ENCODE results near the gene TKT. TPM values are rescaled to one million over a fixed set of nuclear protein-coding genes. Genes with fewer than 3 reads are reported as not detected.

Gene TKT
- total RNA-seq, 1 experiment from 2014 or later, result 634 TPM

GRCh38 chr3:53248161-53248560, 7.7 kb downstream of the TKT start:
- ChIA-PET POLR2A (interaction anchor here (0.9 kb wide), 1 partner anchor 10 kb away, joined by 5 read pairs; no protein-coding TSS in a partner anchor), CTCF (no interaction called here), RAD21 (ENCODE audit: low non-redundant PET in 1 of 2, low total read pairs in 2 of 2, uncharacterized antibody in 2 of 2, unreplicated experiment in 2 of 2) (no interaction called here)
- Histone ChIP-seq H2AFZ (ENCODE audit: low read depth, low read length, poor library complexity, severe bottlenecking) (no peak overlapping the region), H3K4me3 (replicated peaks in 1 of 2; ENCODE audit: low read depth in 1 of 2, low read length in 2 of 2) (no peak overlapping the region), H3K27me3 (ENCODE audit: insufficient read depth, low read length) (no peaks in the 10 kb centered on the region), H3K9me3 (ENCODE audit: control insufficient read depth in 1 of 2, insufficient read depth in 1 of 2, low read depth in 1 of 2, low read length in 2 of 2) (no peaks in the 10 kb centered on the region), H3K4me2 (ENCODE audit: low read length) (0 out of 2 replicates have a peak overlapping the region, but pooled peaks have one; percentile 7), H3K4me1 (ENCODE audit: control insufficient read depth in 1 of 2, insufficient read depth in 2 of 2, low read length in 2 of 2) (peaks cover 18 to 78% of the 10 kb centered on the region in 2 experiments), H3K9ac (ENCODE audit: low read length) (no peak overlapping the region), H3K79me2 (ENCODE audit: insufficient read depth, low read length) (peaks cover 100% of the 10 kb centered on the region), H3K36me3 (ENCODE audit: control insufficient read depth in 1 of 2, insufficient read depth in 2 of 2, low read length in 2 of 2) (peaks cover 2 to 34% of the 10 kb centered on the region in 2 experiments; a peak in 1 of 4 replicates), H3K27ac (ENCODE audit: low read depth, low read length) (no peak overlapping the region), H4K20me1 (ENCODE audit: insufficient read depth) (peaks cover 33% of the 10 kb centered on the region), H3K9me2 (ENCODE audit: insufficient read depth) (no peaks in the 10 kb centered on the region)
- DNase-seq (ENCODE audit: low read depth, low spot score), result no peak
- BruUV-seq (replicated peaks), result no TSS peak
- ATAC-seq, result no peak
- intact Hi-C loops (cut with micrococcal nuclease), result no loop called here
- TF ChIP-seq ATF3 (IDR thresholded peaks at IDR 0.05) (no peak), EZH2phosphoT487 (IDR thresholded peaks at IDR 0.05; ENCODE audit: borderline replicate concordance) (no peak)

- H4K20me1 ChIP-seq (ENCODE audit: insufficient read depth), result peaks cover 33% of the 10 kb centered on the region
- H3K79me2 ChIP-seq (ENCODE audit: insufficient read depth, low read length), result peaks cover 100% of the 10 kb centered on the region
- H3K36me3 ChIP-seq (ENCODE audit: control insufficient read depth in 1 of 2, insufficient read depth in 2 of 2, low read length in 2 of 2), result peaks cover 2 to 30% of the 10 kb centered on the region in 2 experiments; a peak in 1 of 4 replicates
- H3K9me2 ChIP-seq (ENCODE audit: insufficient read depth), result no peaks in the 10 kb centered on the region
- ChIA-PET RAD21 (ENCODE audit: low non-redundant PET in 1 of 2, low total read pairs in 2 of 2, uncharacterized antibody in 2 of 2, unreplicated experiment in 2 of 2) (no interaction called here), CTCF (interaction anchor here (1.0 kb wide), 1 partner anchor 137 kb away, joined by 5 read pairs; no protein-coding TSS in a partner anchor), POLR2A (interaction anchor here (0.9 kb wide), 1 partner anchor 10 kb away, joined by 5 read pairs; no protein-coding TSS in a partner anchor)
- no peak overlapping the region for H3K9ac ChIP-seq (ENCODE audit: low read length)
- peaks cover 19 to 78% of the 10 kb centered on the region in 2 experiments; a peak in 3 of 4 replicates for H3K4me1 ChIP-seq (ENCODE audit: control insufficient read depth in 1 of 2, insufficient read depth in 2 of 2, low read length in 2 of 2)
- H3K9me3 ChIP-seq (ENCODE audit: control insufficient read depth in 1 of 2, insufficient read depth in 1 of 2, low read depth in 1 of 2, low read length in 2 of 2), result no peaks in the 10 kb centered on the region
- H2AFZ ChIP-seq (ENCODE audit: low read depth, low read length, poor library complexity, severe bottlenecking), result no peak overlapping the region
- intact Hi-C loops (cut with micrococcal nuclease), result no loop called here
- no peak for ATAC-seq
- no peak overlapping the region for H3K4me3 ChIP-seq (replicated peaks in 1 of 2; ENCODE audit: low read depth in 1 of 2, low read length in 2 of 2)
- no peak overlapping the region for H3K27ac ChIP-seq (ENCODE audit: low read depth, low read length)
- BruUV-seq (replicated peaks), result no TSS peak
- 0 out of 2 replicates have a peak overlapping the region, but pooled peaks have one; percentile 7 for H3K4me2 ChIP-seq (ENCODE audit: low read length)
- DNase-seq (ENCODE audit: low read depth, low spot score), result no peak
- no peaks in the 10 kb centered on the region for H3K27me3 ChIP-seq (ENCODE audit: insufficient read depth, low read length)
- TF ChIP-seq POLR2AphosphoS5 (IDR thresholded peaks at IDR 0.05; ENCODE audit: low read depth, low read length), result no peak
- TF ChIP-seq ZBTB33 (IDR thresholded peaks at IDR 0.05; ENCODE audit: extremely low read depth, insufficient replicate concordance, low read length), result no peak
- TF ChIP-seq YY1 (IDR thresholded peaks at IDR 0.05; ENCODE audit: extremely low read depth, insufficient replicate concordance, low read depth, low read length), result no peak
- TF ChIP-seq POLR2A (IDR thresholded peaks at IDR 0.05; ENCODE audit: borderline replicate concordance, extremely low read depth, insufficient read depth, insufficient read length), result no peak
- no peak for TF ChIP-seq ZNF274 (IDR thresholded peaks at IDR 0.05; ENCODE audit: low read depth, low read length)
- no peak for TF ChIP-seq REST (IDR thresholded peaks at IDR 0.05; ENCODE audit: low read depth)
- TF ChIP-seq JUND (IDR thresholded peaks at IDR 0.05), result no peak
- TF ChIP-seq CTCF (IDR thresholded peaks at IDR 0.05 in 2 of 3, conservative IDR thresholded peaks at IDR 0.05 in 1 of 3; ENCODE audit: borderline replicate concordance in 1 of 3, insufficient read depth in 1 of 3, low read depth in 2 of 3, low read length in 2 of 3), result no peak
- TF ChIP-seq EZH2 (IDR thresholded peaks at IDR 0.05), result no peak
Observed at GRCh38 chr3:53247619-53248018, 8.2 kb downstream of the TKT start.

Data from HCT116 (cell line).